Smooth muscle cell (in vitro differentiated cells): Measurements from ENCODE around the gene BAZ2B. TPM values are rescaled to one million over a fixed set of nuclear protein-coding genes. Genes with fewer than 3 reads are reported as not detected.

ENCODE experiments used
- DNase-seq: peaks from one replicate; lab custom pipeline; 2025; ENCODE audit not compliant: unreplicated experiment; lab: John Stamatoyannopoulos, UW
- H2AFZ ChIP-seq: fragments of 200-600 bp; sonication (generic); 2 replicates; pipeline ENCODE4 v1.6.0; 2016; ENCODE audit warnings: antibody characterized with exemption, low read depth, mild to moderate bottlenecking
- H3F3A ChIP-seq: fragments of 200-600 bp; sonication (generic); 2 replicates; pipeline ENCODE4 v1.6.0; 2017; ENCODE audit warnings: antibody characterized with exemption, low read depth
- H3K27ac ChIP-seq: fragments of 200-600 bp; sonication (generic); 2 replicates; pipeline ENCODE4 v1.5.1; 2016; ENCODE audit warnings: low read depth, mild to moderate bottlenecking
- H3K27me3 ChIP-seq: fragments of 200-600 bp; sonication (generic); 2 replicates; pipeline ENCODE4 v1.6.1; 2016; ENCODE audit warnings: low read depth, mild to moderate bottlenecking
- H3K36me3 ChIP-seq: fragments of 200-600 bp; sonication (generic); 2 replicates; pipeline ENCODE4 v1.5.1; 2016; ENCODE audit warnings: low read depth
- H3K4me1 ChIP-seq: fragments of 200-600 bp; sonication (generic); 2 replicates; pipeline ENCODE4 v1.5.1; 2016; ENCODE audit warnings: low read depth
- H3K4me2 ChIP-seq: fragments of 200-600 bp; sonication (generic); 2 replicates; pipeline ENCODE4 v1.6.0; 2016; ENCODE audit warnings: mild to moderate bottlenecking
- H3K4me3 ChIP-seq: fragments of 200-600 bp; sonication (generic); 2 replicates; pipeline ENCODE4 v1.5.1; 2016; ENCODE audit warnings: mild to moderate bottlenecking
- H3K79me2 ChIP-seq: fragments of 200-600 bp; sonication (generic); 2 replicates; pipeline ENCODE4 v1.6.0; 2016; ENCODE audit warnings: low read depth, mild to moderate bottlenecking
- H3K9ac ChIP-seq: fragments of 200-600 bp; sonication (generic); 2 replicates; pipeline ENCODE4 v1.6.0; 2016; ENCODE audit warnings: low read depth
- H3K9me3 ChIP-seq: fragments of 200-600 bp; sonication (generic); replicated peaks from 2 replicates; pipeline ENCODE4 v1.5.1; 2016; ENCODE audit warnings: low read depth
- H4K20me1 ChIP-seq: fragments of 200-600 bp; sonication (generic); 2 replicates; pipeline ENCODE4 v1.6.0; 2016; ENCODE audit warnings: low read depth
- WGBS: methylation state at CpG from one replicate; pipeline ENCODE4 v1.1.7; 2016; ENCODE audit warnings: low lambda C conversion rate; 5-methylcytosine and 5-hydroxymethylcytosine counted together
- polyA plus RNA-seq: library from polyadenylated mRNA; unstranded; fragments of >200 nt; fragmentation: Nextera tagmentation; extraction: Ambion mirVana; gene quantifications from 2 replicates; pipeline ENCODE4 v1.2.1, GENCODE V29; 2016
- total RNA-seq: library from RNA; depleted of rRNA; stranded (reverse); fragments of >200 nt; gene quantifications from 2 replicates; pipeline ENCODE4 v1.2.3, GENCODE V29; 2014
- TF ChIP-seq, protein P1 (sequence below): fragments of 200-600 bp; sonication (generic); IDR thresholded peaks from 2 replicates; pipeline ENCODE4 v1.5.1; 2017; ENCODE audit warnings: borderline replicate concordance, mild to moderate bottlenecking, antibody characterized with exemption; ENCODE audit not compliant: insufficient read depth, poor library complexity, severe bottlenecking

The BAZ2B gene
- total and polyA plus RNA-seq, 2 experiments from 2014 or later, result 27.7 to 58.5 TPM

DNA sequence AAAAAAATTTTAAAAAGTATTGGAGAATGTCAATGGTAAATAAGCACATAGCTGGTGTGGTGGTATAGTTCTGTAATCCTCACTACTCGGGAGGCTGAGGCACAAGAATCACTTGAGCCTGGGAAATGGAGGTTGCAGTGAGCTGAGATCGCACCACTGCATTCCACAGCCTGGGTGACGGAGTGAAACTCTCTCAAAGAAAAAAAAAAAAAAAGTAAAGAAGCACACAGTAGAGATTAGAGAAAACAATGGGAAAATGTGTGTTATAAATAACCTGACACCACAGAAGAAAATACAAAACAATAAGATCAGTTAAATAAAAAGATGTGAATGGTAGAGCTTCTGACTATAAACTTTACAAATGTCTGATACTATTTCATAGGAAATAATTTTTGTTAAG, 166.2 kb downstream of the BAZ2B start:
- peaks cover 4% of the 10 kb centered on the region for H3K79me2 ChIP-seq
- H3K4me1 ChIP-seq, result no peaks in the 10 kb centered on the region
- H3K9ac ChIP-seq, result no peak overlapping the region
- TF ChIP-seq, protein P1, sequence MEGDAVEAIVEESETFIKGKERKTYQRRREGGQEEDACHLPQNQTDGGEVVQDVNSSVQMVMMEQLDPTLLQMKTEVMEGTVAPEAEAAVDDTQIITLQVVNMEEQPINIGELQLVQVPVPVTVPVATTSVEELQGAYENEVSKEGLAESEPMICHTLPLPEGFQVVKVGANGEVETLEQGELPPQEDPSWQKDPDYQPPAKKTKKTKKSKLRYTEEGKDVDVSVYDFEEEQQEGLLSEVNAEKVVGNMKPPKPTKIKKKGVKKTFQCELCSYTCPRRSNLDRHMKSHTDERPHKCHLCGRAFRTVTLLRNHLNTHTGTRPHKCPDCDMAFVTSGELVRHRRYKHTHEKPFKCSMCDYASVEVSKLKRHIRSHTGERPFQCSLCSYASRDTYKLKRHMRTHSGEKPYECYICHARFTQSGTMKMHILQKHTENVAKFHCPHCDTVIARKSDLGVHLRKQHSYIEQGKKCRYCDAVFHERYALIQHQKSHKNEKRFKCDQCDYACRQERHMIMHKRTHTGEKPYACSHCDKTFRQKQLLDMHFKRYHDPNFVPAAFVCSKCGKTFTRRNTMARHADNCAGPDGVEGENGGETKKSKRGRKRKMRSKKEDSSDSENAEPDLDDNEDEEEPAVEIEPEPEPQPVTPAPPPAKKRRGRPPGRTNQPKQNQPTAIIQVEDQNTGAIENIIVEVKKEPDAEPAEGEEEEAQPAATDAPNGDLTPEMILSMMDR, result no peak
- no peak overlapping the region for H3K27ac ChIP-seq
- no peaks in the 10 kb centered on the region for H3K9me3 ChIP-seq
- H2AFZ ChIP-seq, result no peak overlapping the region
- peaks cover 7% of the 10 kb centered on the region for H4K20me1 ChIP-seq
- no peaks in the 10 kb centered on the region for H3K27me3 ChIP-seq
- H3K36me3 ChIP-seq, result peaks cover 11% of the 10 kb centered on the region
- 77% methylated on average over 3 of the region's 3 CpGs for WGBS
- no peak for DNase-seq
- no peaks in the 10 kb centered on the region for H3F3A ChIP-seq
- H3K4me2 ChIP-seq, result no peak overlapping the region
- no peak overlapping the region for H3K4me3 ChIP-seq

DNA sequence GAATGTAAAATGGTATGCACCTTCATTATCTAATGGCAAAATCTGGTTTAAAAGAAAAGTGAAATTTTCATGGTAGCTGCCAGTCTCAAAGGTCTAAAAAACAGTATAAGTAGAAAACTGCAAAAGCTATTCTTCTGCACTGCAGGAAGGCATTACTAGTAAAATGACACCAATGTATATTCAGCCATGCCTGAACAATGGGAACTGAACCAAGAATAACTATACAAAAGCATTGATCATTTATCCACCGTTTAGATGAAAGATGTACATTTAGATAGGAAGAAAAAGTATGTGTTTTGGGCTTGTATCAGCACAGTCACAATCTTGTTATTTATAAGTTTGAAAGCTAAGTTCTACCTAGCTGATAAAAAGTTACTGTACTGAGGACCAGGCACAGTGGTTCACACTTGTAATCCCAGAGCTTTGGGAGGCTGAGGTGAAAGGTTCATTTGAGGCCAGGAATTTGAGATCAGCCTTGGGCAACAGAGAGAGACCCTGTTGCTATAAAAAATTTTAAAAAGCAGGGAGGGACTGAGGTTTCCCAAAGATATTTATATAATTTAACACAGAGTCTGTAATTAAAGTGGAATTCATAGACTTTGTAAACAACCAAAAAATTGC, 166.7 kb downstream of the BAZ2B start:
- 0% methylated on average over 1 of the region's 1 CpG for WGBS
- no peaks in the 10 kb centered on the region for H3K4me1 ChIP-seq
- peaks cover 6% of the 10 kb centered on the region for H4K20me1 ChIP-seq
- TF ChIP-seq, protein P1, result no peak
- peaks cover 13% of the 10 kb centered on the region for H3K36me3 ChIP-seq
- DNase-seq, result no peak
- no peak overlapping the region for H3K27ac ChIP-seq
- no peaks in the 10 kb centered on the region for H3K9me3 ChIP-seq
- H3K27me3 ChIP-seq, result no peaks in the 10 kb centered on the region
- no peak overlapping the region for H3K4me3 ChIP-seq
- no peak overlapping the region for H3K4me2 ChIP-seq
- H2AFZ ChIP-seq, result no peak overlapping the region
- H3K79me2 ChIP-seq, result peaks cover 4% of the 10 kb centered on the region
- H3K9ac ChIP-seq, result no peak overlapping the region
- H3F3A ChIP-seq, result no peaks in the 10 kb centered on the region

DNA sequence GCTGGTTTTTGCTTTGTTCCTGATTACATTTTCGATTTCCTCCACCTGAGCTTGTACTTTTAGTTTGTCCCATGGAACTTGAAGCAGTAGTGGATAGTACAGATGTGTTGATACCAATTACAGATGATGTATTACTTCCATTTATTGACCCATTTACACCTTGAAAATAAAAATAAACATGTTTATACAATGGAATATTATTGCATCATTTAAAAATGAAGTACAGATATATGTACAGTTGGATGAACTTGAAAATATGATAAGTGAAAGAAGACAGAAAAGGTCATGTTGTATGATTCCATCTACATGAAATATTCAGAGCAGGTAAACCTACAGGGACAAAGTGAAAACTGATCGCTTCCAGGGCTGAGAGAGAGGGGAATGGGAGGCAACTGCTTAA, 169.5 kb downstream of the BAZ2B start:
- H3F3A ChIP-seq, result no peaks in the 10 kb centered on the region
- H3K27ac ChIP-seq, result no peak overlapping the region
- no peaks in the 10 kb centered on the region for H4K20me1 ChIP-seq
- H3K4me1 ChIP-seq, result no peaks in the 10 kb centered on the region
- peaks cover 4% of the 10 kb centered on the region for H3K79me2 ChIP-seq
- WGBS, result 97% methylated on average over 2 of the region's 2 CpGs
- no peak overlapping the region for H2AFZ ChIP-seq
- H3K4me3 ChIP-seq, result no peak overlapping the region
- H3K9me3 ChIP-seq, result no peaks in the 10 kb centered on the region
- DNase-seq, result no peak
- no peaks in the 10 kb centered on the region for H3K27me3 ChIP-seq
- peaks cover 15% of the 10 kb centered on the region for H3K36me3 ChIP-seq
- TF ChIP-seq, protein P1, result no peak
- no peak overlapping the region for H3K9ac ChIP-seq
- H3K4me2 ChIP-seq, result no peak overlapping the region

DNA sequence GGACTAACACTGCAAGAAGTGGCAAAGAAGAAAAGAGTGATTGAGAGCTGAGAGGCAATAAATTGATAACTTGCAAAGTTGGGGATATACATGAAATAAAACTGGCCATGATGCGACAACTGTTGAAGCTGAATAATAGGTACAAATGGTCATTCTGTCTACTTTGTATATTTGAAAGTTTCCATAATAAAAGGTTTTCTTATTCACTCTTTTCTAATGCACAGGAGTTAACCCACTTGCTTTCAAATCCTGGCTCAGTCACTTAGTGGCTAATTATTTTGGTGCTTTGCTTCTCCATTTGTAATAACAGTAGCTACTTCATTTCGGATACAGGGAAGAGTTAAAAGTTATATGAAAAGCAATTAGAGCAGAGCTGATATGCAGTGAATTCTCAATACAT, 170.1 kb downstream of the BAZ2B start:
- H3K27me3 ChIP-seq, result no peaks in the 10 kb centered on the region
- no peak overlapping the region for H3K4me2 ChIP-seq
- H3F3A ChIP-seq, result no peaks in the 10 kb centered on the region
- H4K20me1 ChIP-seq, result no peaks in the 10 kb centered on the region
- peaks cover under 1% of the 10 kb centered on the region for H3K79me2 ChIP-seq
- H2AFZ ChIP-seq, result no peak overlapping the region
- H3K9me3 ChIP-seq, result no peaks in the 10 kb centered on the region
- no peak overlapping the region for H3K27ac ChIP-seq
- peaks cover 15% of the 10 kb centered on the region for H3K36me3 ChIP-seq
- DNase-seq, result no peak
- 97% methylated on average over 2 of the region's 2 CpGs for WGBS
- TF ChIP-seq, protein P1, result no peak
- no peak overlapping the region for H3K9ac ChIP-seq
- H3K4me1 ChIP-seq, result no peaks in the 10 kb centered on the region
- H3K4me3 ChIP-seq, result no peak overlapping the region
